Kidney epithelial cell (primary cell): ENCODE measurements around the gene TCF7L2. TPM values are rescaled to one million over a fixed set of nuclear protein-coding genes. Genes with fewer than 3 reads are reported as not detected.

Source experiments
- DNase-seq: peaks from one replicate; pipeline ENCODE4 v3.0.0-alpha.2; 2010; ENCODE audit warnings: low read depth
- H3K27me3 ChIP-seq: 2 replicates; pipeline ENCODE4 v1.6.0; 2011; ENCODE audit warnings: low read length; ENCODE audit not compliant: control insufficient read depth, insufficient read depth
- H3K36me3 ChIP-seq: 2 replicates; pipeline ENCODE4 v1.5.1; 2011; ENCODE audit warnings: low read length; ENCODE audit not compliant: control insufficient read depth, insufficient read depth
- H3K4me3 ChIP-seq: 2 replicates; pipeline ENCODE4 v1.5.1; 2011; ENCODE audit warnings: low read depth, mild to moderate bottlenecking, control low read depth, low read length
- total RNA-seq: library from RNA; depleted of rRNA; stranded (reverse); fragments of >200 nt; gene quantifications from 2 replicates; pipeline ENCODE4 v1.2.3, GENCODE V29; 2015
- TF ChIP-seq, protein P1 (sequence below): IDR thresholded peaks from 2 replicates; pipeline ENCODE4 v1.5.1; 2011; ENCODE audit warnings: mild to moderate bottlenecking, moderate library complexity, low read length, control low read depth, inconsistent platforms; ENCODE audit not compliant: insufficient read depth, poor library complexity, severe bottlenecking

The TCF7L2 gene
- total RNA-seq, 1 donor from 2014 or later: 3.4 TPM

DNA sequence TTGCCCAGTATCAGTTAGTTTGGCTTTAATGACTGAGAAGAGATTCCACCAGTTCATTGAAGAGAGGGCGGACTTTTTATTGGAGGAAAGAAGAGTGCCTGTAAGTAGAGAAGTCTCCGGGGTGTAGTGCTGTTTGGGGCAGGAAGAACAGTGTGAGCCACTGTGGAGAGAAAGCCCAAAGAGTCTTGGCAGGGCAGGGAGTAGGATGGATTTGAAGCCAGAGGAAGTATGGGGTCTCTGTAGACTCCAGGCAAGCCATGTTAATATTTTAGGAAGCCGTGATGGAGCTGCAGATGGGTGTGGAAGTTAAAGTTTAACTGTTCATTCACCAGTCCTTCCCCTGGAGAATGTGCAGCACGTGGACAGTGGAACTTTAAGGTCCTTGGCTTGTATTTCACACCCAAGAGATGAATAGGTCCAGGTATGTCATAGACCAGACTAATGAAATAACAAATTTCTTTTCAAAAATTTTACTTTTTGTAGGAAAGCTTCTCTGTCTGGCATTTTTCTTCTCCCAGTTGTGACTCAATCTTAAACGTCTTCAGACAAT lies 54.1 kb downstream of the TCF7L2 start:
- DNase-seq: no peak
- H3K36me3 ChIP-seq: peaks cover 1% of the 10 kb centered on the region
- TF ChIP-seq, protein P1, sequence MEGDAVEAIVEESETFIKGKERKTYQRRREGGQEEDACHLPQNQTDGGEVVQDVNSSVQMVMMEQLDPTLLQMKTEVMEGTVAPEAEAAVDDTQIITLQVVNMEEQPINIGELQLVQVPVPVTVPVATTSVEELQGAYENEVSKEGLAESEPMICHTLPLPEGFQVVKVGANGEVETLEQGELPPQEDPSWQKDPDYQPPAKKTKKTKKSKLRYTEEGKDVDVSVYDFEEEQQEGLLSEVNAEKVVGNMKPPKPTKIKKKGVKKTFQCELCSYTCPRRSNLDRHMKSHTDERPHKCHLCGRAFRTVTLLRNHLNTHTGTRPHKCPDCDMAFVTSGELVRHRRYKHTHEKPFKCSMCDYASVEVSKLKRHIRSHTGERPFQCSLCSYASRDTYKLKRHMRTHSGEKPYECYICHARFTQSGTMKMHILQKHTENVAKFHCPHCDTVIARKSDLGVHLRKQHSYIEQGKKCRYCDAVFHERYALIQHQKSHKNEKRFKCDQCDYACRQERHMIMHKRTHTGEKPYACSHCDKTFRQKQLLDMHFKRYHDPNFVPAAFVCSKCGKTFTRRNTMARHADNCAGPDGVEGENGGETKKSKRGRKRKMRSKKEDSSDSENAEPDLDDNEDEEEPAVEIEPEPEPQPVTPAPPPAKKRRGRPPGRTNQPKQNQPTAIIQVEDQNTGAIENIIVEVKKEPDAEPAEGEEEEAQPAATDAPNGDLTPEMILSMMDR: no peak
- H3K4me3 ChIP-seq: no peak overlapping the region
- no peaks in the 10 kb centered on the region for H3K27me3 ChIP-seq

DNA sequence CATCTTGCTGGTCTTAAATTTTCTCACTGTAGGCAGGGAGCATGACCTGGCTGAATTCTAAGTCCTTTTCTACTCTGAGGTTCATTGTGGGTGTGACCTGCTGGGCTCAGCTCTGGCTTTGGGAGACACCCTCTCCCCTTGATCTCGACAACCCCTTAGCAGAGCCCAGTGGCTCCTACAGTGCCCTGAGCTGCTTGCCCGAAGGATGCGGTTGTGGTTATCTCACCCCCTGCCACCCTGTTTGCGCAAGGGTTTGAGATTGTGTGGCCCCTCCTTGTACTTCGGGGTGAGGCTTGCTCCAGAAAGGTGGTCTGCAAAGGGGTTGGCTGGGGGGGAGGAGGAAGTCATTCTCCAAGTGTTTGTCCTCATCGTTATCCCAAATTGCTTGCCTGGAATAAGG lies 55.3 kb downstream of the TCF7L2 start:
- DNase-seq: no peak
- TF ChIP-seq, protein P1: no peak
- Histone ChIP-seq H3K36me3 (peaks cover 1% of the 10 kb centered on the region), H3K4me3 (no peak overlapping the region), H3K27me3 (no peaks in the 10 kb centered on the region)

DNA sequence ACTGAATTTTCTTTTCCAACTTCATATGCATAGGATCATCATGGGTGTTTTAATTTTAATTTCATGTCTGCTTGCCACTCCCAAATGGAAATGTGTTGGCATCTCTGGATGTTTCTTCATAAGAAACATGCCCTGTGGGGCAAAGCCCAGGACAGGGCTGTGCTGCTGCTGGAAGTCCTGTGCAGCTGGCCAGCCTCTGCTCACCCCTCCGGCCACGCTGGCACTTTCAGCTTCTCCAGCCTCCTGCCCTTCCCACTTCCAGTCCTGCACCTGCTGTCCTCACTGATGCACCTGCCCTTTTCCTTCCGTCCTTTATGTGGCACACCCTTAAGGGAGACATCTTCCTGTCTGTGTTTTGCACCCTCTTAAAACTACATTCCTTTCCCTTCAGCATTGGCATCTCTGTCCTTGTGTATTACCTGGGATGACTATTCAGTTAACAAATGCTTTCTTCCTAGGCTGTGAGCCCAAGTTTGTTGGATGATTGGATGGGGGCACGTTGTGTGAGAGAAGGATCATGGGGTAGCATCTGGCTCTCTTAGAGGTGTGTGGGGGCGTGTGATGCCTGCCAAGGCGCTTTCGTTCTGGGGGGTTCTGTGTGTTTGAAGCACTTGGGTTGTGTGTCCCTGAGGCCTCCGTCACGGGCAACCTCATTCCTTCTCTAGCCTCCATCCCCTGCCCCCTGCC lies 56.8 kb downstream of the TCF7L2 start:
- Histone ChIP-seq H3K4me3 (no peak overlapping the region), H3K36me3 (peaks cover 1% of the 10 kb centered on the region)

DNA sequence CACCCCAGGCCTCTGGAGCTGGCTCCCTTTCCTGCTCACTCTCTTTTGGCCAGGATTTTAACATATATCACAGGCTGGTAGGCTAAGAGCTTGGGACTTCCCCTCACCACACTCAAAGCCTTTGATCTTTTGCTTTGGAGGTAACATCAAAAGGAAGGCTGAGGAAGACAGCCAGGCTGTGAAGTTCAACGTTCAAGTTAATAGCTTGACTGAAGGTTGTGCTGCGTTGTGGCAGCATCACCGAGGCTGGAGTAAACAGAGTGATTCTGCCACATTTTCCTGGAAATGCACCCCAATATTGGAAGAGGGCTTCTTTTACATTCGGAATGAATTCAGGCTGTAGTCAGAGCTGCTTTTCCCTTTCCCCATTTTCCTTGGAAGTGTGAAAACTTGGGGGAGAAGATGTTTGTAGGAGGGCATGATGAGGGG lies 57.3 kb downstream of the TCF7L2 start:
- TF ChIP-seq, protein P1: no peak
- Histone ChIP-seq H3K36me3 (peaks cover 1% of the 10 kb centered on the region), H3K27me3 (no peaks in the 10 kb centered on the region), H3K4me3 (no peak overlapping the region)
- DNase-seq: no peak

More for the DNA sequence above, 56.8 kb downstream of the TCF7L2 start:
- DNase-seq: no peak
- H3K27me3 ChIP-seq: no peaks in the 10 kb centered on the region
- TF ChIP-seq, protein P1: no peak

DNA sequence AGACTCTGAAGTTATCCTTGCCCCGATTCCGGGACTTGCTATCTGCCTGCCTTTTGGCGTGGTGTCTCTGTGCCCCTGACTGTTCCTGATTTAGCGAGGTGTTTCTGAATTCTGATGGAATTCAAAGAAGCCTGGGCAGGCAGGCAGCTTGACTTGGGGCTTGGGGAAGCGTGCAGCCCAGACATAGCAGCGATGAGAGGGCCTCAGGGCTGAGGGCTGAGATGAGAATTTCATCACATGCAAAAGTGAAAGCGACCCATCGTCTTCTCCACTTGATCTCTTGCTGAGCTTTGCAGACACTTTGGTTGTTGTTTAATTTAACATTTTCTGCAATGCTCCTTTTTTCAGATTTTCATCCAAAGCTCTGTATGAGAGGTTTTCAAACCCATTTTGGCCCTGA lies 57.8 kb downstream of the TCF7L2 start:
- TF ChIP-seq, protein P1: no peak
- H3K36me3 ChIP-seq: peaks cover 1% of the 10 kb centered on the region
- H3K27me3 ChIP-seq: no peaks in the 10 kb centered on the region
- no peak for DNase-seq
- H3K4me3 ChIP-seq: no peak overlapping the region
